Neutrophil (primary cell): ENCODE measurements around the gene SUSD4.

Experiments used
- H3K27ac ChIP-seq: fragments of 200-600 bp; sonication (generic); 2 replicates; pipeline ENCODE4 v1.5.1; 2016; ENCODE audit warnings: mild to moderate bottlenecking, moderate library complexity
- H3K27me3 ChIP-seq: fragments of 200-600 bp; sonication (generic); 2 replicates; pipeline ENCODE4 v1.6.0; 2016; ENCODE audit warnings: mild to moderate bottlenecking
- H3K36me3 ChIP-seq: fragments of 200-600 bp; sonication (generic); 2 replicates; pipeline ENCODE4 v1.5.1; 2017
- H3K4me1 ChIP-seq, 2 experiments: fragments of 200-600 bp in 1 of 2; sonication (generic) in 1 of 2; 1 replicate in 1 of 2; 2 replicates in 1 of 2; pipeline versions ENCODE4 v1.5.1 to v1.6.1; 2013 to 2016; ENCODE audit warnings: low read depth in 1 of 2, low read length in 1 of 2, mild to moderate bottlenecking in 1 of 2, moderate library complexity in 1 of 2; ENCODE audit not compliant: control insufficient read depth in 1 of 2, insufficient read depth in 1 of 2
- H3K4me3 ChIP-seq, 2 experiments: fragments of 200-600 bp in 1 of 2; sonication (generic) in 1 of 2; 1 replicate in 1 of 2; 2 replicates in 1 of 2; pipeline ENCODE4 v1.5.1; 2013 to 2016; ENCODE audit warnings: low read depth in 1 of 2, low read length in 1 of 2, mild to moderate bottlenecking in 1 of 2, moderate library complexity in 1 of 2
- H3K9me3 ChIP-seq: fragments of 200-600 bp; sonication (generic); 2 replicates; pipeline ENCODE4 v1.5.1; 2016
- CTCF ChIP-seq: fragments of 200-600 bp; sonication (generic); IDR thresholded peaks from 2 replicates; pipeline ENCODE4 v1.5.1; 2016; ENCODE audit warnings: antibody characterized with exemption

SUSD4 gene

GRCh38 chr1:223328566-223328965 is 35.4 kb downstream of the SUSD4 start:
- peaks cover 0 to 4% of the 10 kb centered on the region in 2 experiments for H3K4me1 ChIP-seq
- no peak overlapping the region for H3K27ac ChIP-seq
- no peaks in the 10 kb centered on the region for H3K36me3 ChIP-seq
- no peaks in the 10 kb centered on the region for H3K27me3 ChIP-seq
- H3K4me3 ChIP-seq = no peak overlapping the region
- TF ChIP-seq CTCF = no peak
- no peaks in the 10 kb centered on the region for H3K9me3 ChIP-seq

DNA sequence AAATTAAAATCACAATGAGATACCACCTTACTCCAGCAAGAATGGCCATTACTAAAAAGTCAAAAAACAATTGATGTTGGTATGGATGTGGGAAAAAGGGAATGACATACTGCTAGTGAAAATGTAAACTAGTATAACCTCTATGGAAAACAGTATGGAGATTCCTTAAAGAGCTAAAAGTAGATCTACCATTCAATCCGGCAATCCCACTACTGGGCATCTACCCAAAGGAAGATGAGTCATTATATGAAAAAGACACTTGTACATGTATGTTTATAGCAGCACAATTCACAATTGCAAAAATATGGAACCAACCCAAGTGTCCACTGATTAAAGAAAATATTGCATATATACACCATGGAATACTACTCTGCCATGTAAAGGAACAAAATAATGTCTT is 37.2 kb downstream of the SUSD4 start:
- H3K27me3 ChIP-seq = no peaks in the 10 kb centered on the region
- H3K4me1 ChIP-seq = peaks cover 0 to 4% of the 10 kb centered on the region in 2 experiments
- no peak for TF ChIP-seq CTCF

DNA sequence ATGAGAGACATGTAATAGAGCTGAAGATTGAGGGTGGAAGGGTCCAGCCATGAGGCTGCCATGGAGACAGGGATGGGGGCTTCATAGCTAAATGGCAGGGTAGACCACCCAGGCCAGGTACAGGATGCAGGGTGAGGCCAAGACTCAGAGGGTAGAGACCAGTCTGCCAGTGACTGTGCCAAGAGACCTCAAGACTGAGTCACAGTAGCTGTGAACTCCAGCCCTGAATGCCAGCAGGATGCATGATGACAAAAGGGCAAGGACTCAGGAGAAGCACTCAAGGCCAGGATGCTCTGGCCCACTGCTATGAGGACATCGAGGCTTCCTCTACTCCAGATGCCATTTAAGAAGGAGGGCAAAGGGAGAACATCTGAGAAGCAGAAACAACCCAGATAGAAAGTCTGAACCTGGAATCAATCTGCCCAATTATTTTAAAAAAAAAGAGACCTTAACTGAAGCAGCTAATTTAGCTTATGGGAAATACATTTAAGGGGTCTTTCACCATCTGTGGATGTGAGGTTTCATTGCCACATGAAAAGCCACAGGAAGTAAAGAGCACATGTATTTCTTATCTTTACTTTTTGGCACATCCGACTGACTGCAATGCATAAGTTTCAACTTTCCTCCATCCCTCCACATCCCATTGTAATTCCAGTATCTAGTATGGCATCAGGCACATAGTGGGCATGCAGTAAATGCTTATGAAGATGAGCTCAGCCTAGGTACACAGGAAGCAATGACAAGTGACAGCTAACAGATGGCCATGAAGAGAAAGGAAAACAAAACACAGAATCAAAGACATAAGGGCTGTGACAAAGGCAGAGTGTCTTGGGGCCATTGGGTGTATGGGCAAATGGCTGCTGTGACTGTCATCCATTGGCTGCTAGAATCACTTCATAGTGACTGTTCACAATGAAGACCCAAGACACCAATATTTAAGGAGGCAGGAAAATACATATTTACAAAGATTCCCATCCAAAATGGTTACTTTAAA is 40.2 kb downstream of the SUSD4 start:
- H3K36me3 ChIP-seq = no peaks in the 10 kb centered on the region
- H3K27me3 ChIP-seq = no peaks in the 10 kb centered on the region
- H3K27ac ChIP-seq = no peak overlapping the region
- no peak overlapping the region for H3K4me3 ChIP-seq
- TF ChIP-seq CTCF = no peak
- peaks cover 0 to 4% of the 10 kb centered on the region in 2 experiments for H3K4me1 ChIP-seq
- H3K9me3 ChIP-seq = no peaks in the 10 kb centered on the region

More for the DNA sequence above, 37.2 kb downstream of the SUSD4 start:
- no peak overlapping the region for H3K27ac ChIP-seq
- H3K4me3 ChIP-seq = no peak overlapping the region
- no peaks in the 10 kb centered on the region for H3K36me3 ChIP-seq
- H3K9me3 ChIP-seq = no peaks in the 10 kb centered on the region

DNA sequence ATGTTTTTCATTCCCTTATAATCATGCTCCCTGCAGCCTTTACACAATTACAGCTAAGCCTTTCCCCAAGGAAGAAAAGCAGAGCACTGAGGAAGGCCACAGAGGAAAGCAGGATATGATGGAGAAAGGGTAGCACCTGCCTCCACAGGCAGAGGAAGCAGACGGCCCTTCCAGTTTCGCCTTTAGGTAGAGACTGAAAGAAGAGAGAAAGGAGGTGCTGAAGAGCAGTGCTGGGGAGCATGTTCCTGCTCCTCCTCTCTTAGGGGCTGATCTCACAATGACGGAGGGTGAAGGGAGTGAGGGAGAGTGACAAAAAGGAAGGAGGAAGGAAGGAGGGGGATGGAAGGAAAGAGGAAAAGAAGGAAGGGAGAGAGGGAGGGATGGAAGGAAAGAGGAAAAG is 41.1 kb downstream of the SUSD4 start:
- Histone ChIP-seq H3K9me3 (no peaks in the 10 kb centered on the region), H3K4me1 (peaks cover 0 to 4% of the 10 kb centered on the region in 2 experiments), H3K27me3 (no peaks in the 10 kb centered on the region), H3K27ac (no peak overlapping the region), H3K4me3 (no peak overlapping the region), H3K36me3 (no peaks in the 10 kb centered on the region)
- TF ChIP-seq CTCF = no peak

DNA sequence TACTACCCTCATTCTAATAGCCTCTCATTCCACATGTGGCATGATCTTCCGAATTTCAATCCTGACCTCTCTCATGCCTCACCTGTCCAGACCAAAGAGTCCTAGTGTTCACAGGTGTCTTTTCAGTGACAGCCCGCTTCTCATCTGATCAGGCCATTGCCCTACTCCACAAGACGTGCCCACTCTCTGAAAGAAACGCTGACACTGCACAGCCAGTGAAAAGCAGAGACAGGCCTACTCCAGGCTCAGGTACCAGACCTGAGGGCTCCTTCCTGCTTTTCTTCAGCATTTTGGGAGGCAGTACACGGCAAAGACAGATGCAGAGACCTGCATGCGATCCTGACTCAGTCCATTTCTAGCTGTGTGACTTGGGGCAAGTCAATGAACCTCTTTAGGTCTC is 43.0 kb downstream of the SUSD4 start:
- Histone ChIP-seq H3K4me3 (no peak overlapping the region), H3K36me3 (no peaks in the 10 kb centered on the region), H3K9me3 (no peaks in the 10 kb centered on the region), H3K27me3 (no peaks in the 10 kb centered on the region), H3K27ac (no peak overlapping the region), H3K4me1 (peaks cover 0 to 4% of the 10 kb centered on the region in 2 experiments)
- no peak for TF ChIP-seq CTCF
